Natural killer cell (primary cell): ENCODE measurements around the gene CCDC47. TPM values are rescaled to one million over a fixed set of nuclear protein-coding genes. Genes with fewer than 3 reads are reported as not detected.
A peak's percentile ranks its signal among the peaks of the same experiment; 100 is the strongest.

Experiments
- ATAC-seq, 3 donors: fragments of 150-1000 bp in 2 of 3; fragments of 200-7000 bp in 1 of 3; cut with Tn5 transposase; 1 replicate in 1 of 3; 2 replicates in 2 of 3; pipeline ENCODE4 v1.10.0; 2021; ENCODE audit warnings: mild to moderate bottlenecking in 2 of 3, moderate library complexity in 2 of 3
- DNase-seq, 2 donors: peaks; one replicate each; pipeline versions ENCODE4 v3.0.0 to v3.0.0-alpha.2; 2013 to 2021; ENCODE audit warnings: mixed read lengths in 1 of 2
- H3K27ac ChIP-seq: one replicate; pipeline ENCODE4 v1.5.1; 2013; ENCODE audit warnings: mild to moderate bottlenecking, low read length
- H3K27me3 ChIP-seq: one replicate; pipeline ENCODE4 v1.6.1; 2013; ENCODE audit warnings: low read length; ENCODE audit not compliant: control insufficient read depth, insufficient read depth
- H3K36me3 ChIP-seq: one replicate; pipeline ENCODE4 v1.6.1; 2013; ENCODE audit warnings: low read length; ENCODE audit not compliant: control insufficient read depth, insufficient read depth
- H3K4me1 ChIP-seq: one replicate; pipeline ENCODE4 v1.6.1; 2013; ENCODE audit warnings: low read length; ENCODE audit not compliant: control insufficient read depth, insufficient read depth
- H3K4me3 ChIP-seq: one replicate; pipeline ENCODE4 v1.5.1; 2013; ENCODE audit warnings: low read length
- H3K9me3 ChIP-seq: one replicate; pipeline ENCODE4 v1.6.1; 2013; ENCODE audit warnings: low read length; ENCODE audit not compliant: control insufficient read depth, insufficient read depth
- H3K27ac Mint-ChIP-seq, 2 donors: one replicate each; pipeline ENCODE4 v1.8.0; 2022; ENCODE audit warnings: mild to moderate bottlenecking in 2 of 2, mixed read lengths in 2 of 2, moderate library complexity in 1 of 2
- H3K27me3 Mint-ChIP-seq, 2 donors: one replicate each; pipeline ENCODE4 v1.8.0; 2022; ENCODE audit warnings: low read depth in 2 of 2, mixed read lengths in 2 of 2
- H3K36me3 Mint-ChIP-seq: one replicate; pipeline ENCODE4 v1.8.0; 2022; ENCODE audit warnings: mixed read lengths
- H3K4me1 Mint-ChIP-seq, 2 donors: one replicate each; pipeline ENCODE4 v1.8.0; 2022; ENCODE audit warnings: mixed read lengths in 2 of 2
- H3K4me3 Mint-ChIP-seq: one replicate; pipeline ENCODE4 v1.8.0; 2022; ENCODE audit warnings: mild to moderate bottlenecking, moderate library complexity, mixed read lengths
- H3K9me3 Mint-ChIP-seq, 2 donors: one replicate each; pipeline ENCODE4 v1.8.0; 2022; ENCODE audit warnings: mixed read lengths in 2 of 2
- WGBS: methylation state at CpG from one replicate; pipeline ENCODE4 v1.1.7; 2013; ENCODE audit warnings: missing lambda C conversion rate; ENCODE audit not compliant: insufficient coverage; 5-methylcytosine and 5-hydroxymethylcytosine counted together
- intact Hi-C: fragments of 100-400 bp; cut with micrococcal nuclease; formaldehyde crosslinking; loops from one replicate; pipeline ENCODE4 v1.14.2; 2022
- total RNA-seq, 4 donors: library from RNA; stranded (reverse); fragments of 120-200 nt in 1 of 4; gene quantifications; one replicate each; pipeline versions ENCODE4 v1.2.3 to v1.2.4, GENCODE V29; 2013 to 2022
- TF ChIP-seq, protein P1 (sequence below): fragments of 200-600 bp; IDR thresholded peaks from one replicate; pipeline ENCODE4 v1.8.0; 2022; ENCODE audit warnings: antibody characterized with exemption

The CCDC47 gene, protein sequence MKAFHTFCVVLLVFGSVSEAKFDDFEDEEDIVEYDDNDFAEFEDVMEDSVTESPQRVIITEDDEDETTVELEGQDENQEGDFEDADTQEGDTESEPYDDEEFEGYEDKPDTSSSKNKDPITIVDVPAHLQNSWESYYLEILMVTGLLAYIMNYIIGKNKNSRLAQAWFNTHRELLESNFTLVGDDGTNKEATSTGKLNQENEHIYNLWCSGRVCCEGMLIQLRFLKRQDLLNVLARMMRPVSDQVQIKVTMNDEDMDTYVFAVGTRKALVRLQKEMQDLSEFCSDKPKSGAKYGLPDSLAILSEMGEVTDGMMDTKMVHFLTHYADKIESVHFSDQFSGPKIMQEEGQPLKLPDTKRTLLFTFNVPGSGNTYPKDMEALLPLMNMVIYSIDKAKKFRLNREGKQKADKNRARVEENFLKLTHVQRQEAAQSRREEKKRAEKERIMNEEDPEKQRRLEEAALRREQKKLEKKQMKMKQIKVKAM
- total RNA-seq, result 10 to 100 TPM; 37.9 to 45.2 (median 41.7) TPM
- 46.4 TPM for total RNA-seq (2013)

DNA sequence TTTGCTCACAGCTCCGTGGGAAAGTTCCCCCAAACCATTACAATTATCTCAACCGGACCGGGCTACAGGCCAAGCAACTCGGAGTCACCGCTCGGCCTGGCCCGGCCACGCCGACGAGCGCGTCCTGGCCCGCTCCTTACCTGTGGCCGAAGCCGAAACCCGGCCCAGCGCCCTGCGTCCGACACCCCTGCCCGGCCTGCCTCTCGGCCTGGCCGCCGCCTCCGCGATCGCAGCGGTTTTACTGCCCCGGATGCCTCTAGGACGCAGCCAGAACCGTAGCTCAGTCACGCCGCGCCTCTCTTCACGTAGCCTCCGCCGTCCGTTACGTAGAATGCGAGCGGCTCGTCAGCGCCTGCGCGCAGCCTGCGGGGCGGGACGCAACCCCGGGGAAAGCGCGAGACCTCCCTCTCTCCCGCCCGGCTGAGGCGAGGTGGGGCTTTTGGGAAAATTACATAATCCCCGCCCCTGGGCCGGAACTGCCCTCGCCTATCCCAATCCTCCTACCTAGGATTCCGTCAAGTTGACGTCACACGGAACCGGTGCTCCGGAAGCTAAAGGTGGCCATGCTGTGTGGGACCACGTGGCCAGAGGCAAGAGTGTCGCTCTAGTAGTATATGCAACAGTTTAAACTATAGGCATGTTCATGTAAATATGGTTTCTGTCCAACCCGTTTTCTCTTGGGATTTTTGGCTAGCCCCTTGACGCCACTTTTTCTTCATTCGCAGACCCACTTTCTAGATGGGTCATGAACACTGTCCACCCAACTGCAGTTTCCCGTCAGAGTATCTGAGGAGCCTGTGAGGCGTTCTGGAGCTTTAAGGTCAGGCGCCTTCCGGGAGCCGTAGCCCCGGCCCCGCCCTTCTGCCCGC lies at the start of gene CCDC47:
Gene CCDC47, minus strand, starts transcription at position 326 of the 869 bp plus-strand sequence. CDS start 7,422 bp downstream, outside the sequence.
- no peaks in the 10 kb centered on the region for H3K9me3 ChIP-seq
- Mint-ChIP-seq H3K4me1 (peaks cover 51 to 65% of the 10 kb centered on the region in 2 donors), H3K27me3 (no peaks in the 10 kb centered on the region), H3K4me3 (peak within 1 kb of the TSS; percentile 95), H3K36me3 (no peaks in the 10 kb centered on the region), H3K9me3 (no peaks in the 10 kb centered on the region), H3K27ac (peak within 1 kb of the TSS; percentile 98 to 99)
- TF ChIP-seq, protein P1, sequence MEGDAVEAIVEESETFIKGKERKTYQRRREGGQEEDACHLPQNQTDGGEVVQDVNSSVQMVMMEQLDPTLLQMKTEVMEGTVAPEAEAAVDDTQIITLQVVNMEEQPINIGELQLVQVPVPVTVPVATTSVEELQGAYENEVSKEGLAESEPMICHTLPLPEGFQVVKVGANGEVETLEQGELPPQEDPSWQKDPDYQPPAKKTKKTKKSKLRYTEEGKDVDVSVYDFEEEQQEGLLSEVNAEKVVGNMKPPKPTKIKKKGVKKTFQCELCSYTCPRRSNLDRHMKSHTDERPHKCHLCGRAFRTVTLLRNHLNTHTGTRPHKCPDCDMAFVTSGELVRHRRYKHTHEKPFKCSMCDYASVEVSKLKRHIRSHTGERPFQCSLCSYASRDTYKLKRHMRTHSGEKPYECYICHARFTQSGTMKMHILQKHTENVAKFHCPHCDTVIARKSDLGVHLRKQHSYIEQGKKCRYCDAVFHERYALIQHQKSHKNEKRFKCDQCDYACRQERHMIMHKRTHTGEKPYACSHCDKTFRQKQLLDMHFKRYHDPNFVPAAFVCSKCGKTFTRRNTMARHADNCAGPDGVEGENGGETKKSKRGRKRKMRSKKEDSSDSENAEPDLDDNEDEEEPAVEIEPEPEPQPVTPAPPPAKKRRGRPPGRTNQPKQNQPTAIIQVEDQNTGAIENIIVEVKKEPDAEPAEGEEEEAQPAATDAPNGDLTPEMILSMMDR, result no peak
- H3K36me3 ChIP-seq, result peaks cover 9% of the 10 kb centered on the region
- intact Hi-C loops, result loop anchor here (1.0 to 5.0 kb wide), 6 partner anchors 32 to 734 kb away; partner anchors contain the start of genes CEP95, DDX5, FTSJ3 and MAP3K3
- H3K4me1 ChIP-seq, result peaks cover 22% of the 10 kb centered on the region
- no peaks in the 10 kb centered on the region for H3K27me3 ChIP-seq
- under 1% methylated on average over 71 of the region's 74 CpGs for WGBS
- ATAC-seq (peak; percentile 81 to 94 (median 84)), DNase-seq (peak; percentile 93 to 99)
- peak within 1 kb of the TSS; percentile 88 for H3K4me3 ChIP-seq
- H3K27ac ChIP-seq, result peak within 1 kb of the TSS; percentile 94

DNA sequence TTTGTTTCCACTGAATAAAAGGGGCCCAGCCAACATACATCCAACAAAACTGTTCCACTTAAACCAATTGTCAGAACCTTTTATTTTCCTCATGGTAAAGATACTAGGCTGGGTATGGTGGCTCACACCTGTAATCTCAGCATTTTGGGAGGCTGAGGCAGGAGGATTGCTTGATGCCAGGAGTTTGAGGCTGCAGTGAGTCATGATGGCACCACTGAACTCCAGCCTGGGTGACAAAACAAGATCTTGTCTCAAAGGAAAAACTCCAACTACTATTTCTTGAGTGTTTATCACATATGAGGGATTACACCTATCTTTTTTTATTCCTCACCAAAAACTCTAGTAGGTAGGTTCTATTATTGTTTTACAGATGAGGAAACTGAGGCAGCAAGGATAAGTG lies 49.1 kb upstream of the CCDC47 start:
- no peaks in the 10 kb centered on the region for H3K9me3 Mint-ChIP-seq
- intact Hi-C loops, result no loop called here
- H3K4me1 ChIP-seq, result peaks cover 15% of the 10 kb centered on the region
- no peak overlapping the region for H3K4me3 Mint-ChIP-seq
- H3K27me3 ChIP-seq, result no peaks in the 10 kb centered on the region
- peaks cover 77% of the 10 kb centered on the region for H3K36me3 ChIP-seq
- DNase-seq (no peak), ATAC-seq (no peak)
- no peaks in the 10 kb centered on the region for H3K9me3 ChIP-seq
- TF ChIP-seq, protein P1, result no peak
- H3K27me3 Mint-ChIP-seq, result no peaks in the 10 kb centered on the region
- no peak overlapping the region for H3K27ac ChIP-seq
- H3K27ac Mint-ChIP-seq, result peak overlapping the region; percentile 43 to 68
- H3K36me3 Mint-ChIP-seq, result peaks cover 30% of the 10 kb centered on the region
- peaks cover 29 to 44% of the 10 kb centered on the region in 2 donors for H3K4me1 Mint-ChIP-seq
- H3K4me3 ChIP-seq, result no peak overlapping the region

DNA sequence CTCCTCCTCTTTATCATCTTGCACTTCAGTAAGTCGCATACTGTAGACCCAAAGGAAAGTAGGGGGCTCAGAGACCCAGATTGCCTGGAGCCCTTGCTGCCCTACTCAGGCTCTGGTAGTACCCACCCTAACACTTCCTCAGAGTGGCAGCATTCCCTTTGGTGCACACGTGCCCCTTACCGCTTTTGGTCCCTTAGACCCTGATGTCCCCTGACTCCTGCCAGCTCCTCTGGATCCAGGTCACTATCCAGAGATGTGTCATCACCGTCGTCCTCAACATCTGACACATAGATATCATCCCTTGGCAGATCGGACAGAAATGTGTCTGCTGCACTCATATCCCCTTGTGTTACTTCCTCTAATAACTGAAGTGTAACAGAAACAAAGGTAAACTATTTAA lies 48.4 kb upstream of the CCDC47 start:
- no peaks in the 10 kb centered on the region for H3K9me3 ChIP-seq
- peaks cover 31% of the 10 kb centered on the region for H3K36me3 Mint-ChIP-seq
- peaks cover 84% of the 10 kb centered on the region for H3K36me3 ChIP-seq
- H3K27me3 Mint-ChIP-seq, result no peaks in the 10 kb centered on the region
- H3K27me3 ChIP-seq, result no peaks in the 10 kb centered on the region
- H3K4me1 Mint-ChIP-seq, result peaks cover 21 to 37% of the 10 kb centered on the region in 2 donors
- peaks cover 15% of the 10 kb centered on the region for H3K4me1 ChIP-seq
- DNase-seq (no peak), ATAC-seq (no peak)
- no peaks in the 10 kb centered on the region for H3K9me3 Mint-ChIP-seq
- H3K27ac Mint-ChIP-seq, result peak overlapping the region; percentile 43 to 68
- intact Hi-C loops, result no loop called here
- no peak overlapping the region for H3K27ac ChIP-seq
- 74% methylated on average over 6 of the region's 6 CpGs for WGBS
- H3K4me3 Mint-ChIP-seq, result peak overlapping the region; percentile 5
- TF ChIP-seq, protein P1, result no peak
- H3K4me3 ChIP-seq, result no peak overlapping the region
